Fibroblast of lung (primary cell): ENCODE data around the gene ANXA3.

ENCODE experiments used
- CTCF ChIP-seq, 2 donors: IDR thresholded peaks in 1 of 2; conservative IDR thresholded peaks in 1 of 2; 1 replicate in 1 of 2; 2 replicates in 1 of 2; pipeline ENCODE4 v1.5.1; 2011 to 2012; ENCODE audit warnings: low read length in 2 of 2, control low read depth in 1 of 2, inconsistent platforms in 1 of 2, low read depth in 1 of 2, mild to moderate bottlenecking in 1 of 2
- EZH2 ChIP-seq: IDR thresholded peaks from 2 replicates; pipeline ENCODE4 v1.5.1; 2012; ENCODE audit warnings: low read length, control low read depth, mild to moderate bottlenecking; ENCODE audit errors: missing control alignments

- TF ChIP-seq CTCF (conservative IDR thresholded peaks at IDR 0.05 in 1 of 2, IDR thresholded peaks at IDR 0.05 in 1 of 2; ENCODE audit: low read depth in 1 of 2, low read length in 2 of 2) (no peak), EZH2 (no peak)
Observed at GRCh38 chr4:78520808-78521226, 30.8 kb upstream of the ANXA3 start.
